ENCODE results near the gene ARHGAP26. TPM values are rescaled to one million over a fixed set of nuclear protein-coding genes. Genes with fewer than 3 reads are reported as not detected.

Gene ARHGAP26
- total RNA-seq, 1 donor from 2014 or later = 15.1 TPM

DNA sequence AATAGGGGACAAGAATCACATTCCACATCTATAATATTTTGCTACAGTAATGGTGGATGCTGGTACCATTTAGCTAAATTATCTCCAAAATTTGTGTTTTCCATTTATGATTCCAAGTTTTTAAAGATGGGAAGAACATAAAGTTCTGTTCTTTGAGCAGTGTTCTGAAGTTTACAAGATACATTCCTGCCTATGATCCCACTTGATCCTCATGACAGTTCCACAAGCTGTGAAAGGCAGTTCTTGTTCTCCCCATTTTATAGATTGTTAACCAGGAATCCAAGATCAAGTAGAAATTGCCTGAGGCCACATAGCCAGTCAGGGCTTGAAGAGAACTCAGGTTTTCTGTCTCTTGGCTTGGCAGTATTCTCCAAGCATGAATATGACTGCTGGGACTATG lies 376.0 kb downstream of the ARHGAP26 start:
- Mint-ChIP-seq H3K36me3 (ENCODE audit: low read depth) (peaks cover 31% of the 10 kb centered on the region), H3K4me1 (ENCODE audit: low read depth) (peaks cover 5% of the 10 kb centered on the region), H3K4me3 (ENCODE audit: low read depth) (no peak overlapping the region), H3K27ac (no peak overlapping the region), H3K9me3 (no peaks in the 10 kb centered on the region), H3K27me3 (ENCODE audit: low read depth) (no peaks in the 10 kb centered on the region)
- intact Hi-C loops (cut with micrococcal nuclease) = no loop called here
- no peak for DNase-seq (ENCODE audit: low spot score)

GRCh38 chr5:143147383-143147782 lies 377.2 kb downstream of the ARHGAP26 start:
- no peaks in the 10 kb centered on the region for H3K27me3 Mint-ChIP-seq (ENCODE audit: low read depth)
- no peaks in the 10 kb centered on the region for H3K9me3 Mint-ChIP-seq
- H3K36me3 Mint-ChIP-seq (ENCODE audit: low read depth) = peaks cover 38% of the 10 kb centered on the region
- H3K4me3 Mint-ChIP-seq (ENCODE audit: low read depth) = no peak overlapping the region
- no peak overlapping the region for H3K27ac Mint-ChIP-seq
- intact Hi-C loops (cut with micrococcal nuclease) = no loop called here
- H3K4me1 Mint-ChIP-seq (ENCODE audit: low read depth) = peaks cover 5% of the 10 kb centered on the region
- no peak for DNase-seq (ENCODE audit: low spot score)

DNA sequence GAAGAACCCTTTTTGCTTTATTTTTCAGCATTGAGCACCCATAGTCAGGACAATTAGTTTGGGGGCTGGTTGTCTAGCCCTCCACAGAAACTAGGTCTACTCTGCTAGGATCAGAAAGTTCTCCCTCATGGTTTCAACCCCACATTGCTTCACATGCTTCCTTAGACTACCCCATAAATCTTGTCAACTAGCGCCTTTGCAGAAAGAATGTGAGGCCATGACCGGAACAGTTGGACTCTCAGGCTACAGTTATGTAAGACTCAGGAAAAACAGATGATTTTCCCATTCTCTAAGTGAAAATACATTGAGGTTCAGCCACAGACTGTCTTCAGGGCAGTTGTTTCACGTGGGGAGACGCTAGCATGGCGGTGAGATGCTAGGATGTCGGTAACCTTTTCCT lies 377.7 kb downstream of the ARHGAP26 start:
- Mint-ChIP-seq H3K9me3 (no peaks in the 10 kb centered on the region), H3K4me1 (ENCODE audit: low read depth) (peaks cover 8% of the 10 kb centered on the region), H3K4me3 (ENCODE audit: low read depth) (no peak overlapping the region), H3K27ac (no peak overlapping the region), H3K36me3 (ENCODE audit: low read depth) (peaks cover 41% of the 10 kb centered on the region), H3K27me3 (ENCODE audit: low read depth) (no peaks in the 10 kb centered on the region)
- intact Hi-C loops (cut with micrococcal nuclease) = no loop called here
- DNase-seq (ENCODE audit: low spot score) = no peak

DNA sequence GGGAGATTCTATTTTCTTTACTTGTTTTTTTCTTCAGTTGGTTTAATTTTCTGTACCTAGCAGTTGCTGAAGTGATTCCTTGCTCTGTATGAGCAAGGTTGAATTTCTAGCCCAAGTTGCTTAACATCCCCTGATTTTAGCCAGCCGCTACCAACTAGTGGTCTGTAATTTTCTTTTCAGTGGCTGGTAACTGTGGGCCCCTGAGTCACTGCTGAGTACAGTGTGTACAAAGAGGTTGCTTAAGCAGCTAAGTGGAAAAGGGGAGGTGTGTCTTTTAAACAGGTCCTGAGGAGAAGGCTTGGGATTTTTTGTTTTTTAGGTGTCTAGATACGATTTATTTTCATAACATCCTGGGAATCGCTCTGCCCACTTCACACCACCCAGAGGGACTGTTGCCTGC lies 378.6 kb downstream of the ARHGAP26 start:
- H3K4me1 Mint-ChIP-seq (ENCODE audit: low read depth) = peaks cover 13% of the 10 kb centered on the region
- DNase-seq (ENCODE audit: low spot score) = no peak
- intact Hi-C loops (cut with micrococcal nuclease) = no loop called here
- H3K36me3 Mint-ChIP-seq (ENCODE audit: low read depth) = peaks cover 42% of the 10 kb centered on the region
- no peaks in the 10 kb centered on the region for H3K9me3 Mint-ChIP-seq
- H3K27me3 Mint-ChIP-seq (ENCODE audit: low read depth) = no peaks in the 10 kb centered on the region
- H3K4me3 Mint-ChIP-seq (ENCODE audit: low read depth) = no peak overlapping the region
- no peak overlapping the region for H3K27ac Mint-ChIP-seq

DNA sequence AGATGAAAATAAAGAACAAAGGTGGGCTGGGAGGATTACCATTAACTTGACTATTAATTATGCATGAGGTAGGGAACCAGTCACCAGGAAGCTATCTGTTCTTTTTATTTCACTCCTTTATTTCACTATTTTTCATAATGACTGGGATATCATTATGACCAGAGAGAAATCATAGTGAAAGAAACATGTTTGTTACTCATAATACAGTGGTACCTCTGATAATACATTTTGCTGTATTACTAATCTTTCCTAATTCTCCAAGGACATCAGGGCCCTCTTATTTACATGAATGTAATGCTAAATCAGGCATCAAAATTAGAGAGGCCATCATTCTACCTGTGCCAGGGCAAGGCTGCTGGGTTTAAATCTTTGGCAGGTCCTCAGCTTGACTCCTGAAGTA lies 379.6 kb downstream of the ARHGAP26 start:
- H3K4me3 Mint-ChIP-seq (ENCODE audit: low read depth) = no peak overlapping the region
- no peaks in the 10 kb centered on the region for H3K27me3 Mint-ChIP-seq (ENCODE audit: low read depth)
- no peak for DNase-seq (ENCODE audit: low spot score)
- intact Hi-C loops (cut with micrococcal nuclease) = no loop called here
- H3K36me3 Mint-ChIP-seq (ENCODE audit: low read depth) = peaks cover 42% of the 10 kb centered on the region
- no peaks in the 10 kb centered on the region for H3K9me3 Mint-ChIP-seq
- no peak overlapping the region for H3K27ac Mint-ChIP-seq
- peaks cover 13% of the 10 kb centered on the region for H3K4me1 Mint-ChIP-seq (ENCODE audit: low read depth)

DNA sequence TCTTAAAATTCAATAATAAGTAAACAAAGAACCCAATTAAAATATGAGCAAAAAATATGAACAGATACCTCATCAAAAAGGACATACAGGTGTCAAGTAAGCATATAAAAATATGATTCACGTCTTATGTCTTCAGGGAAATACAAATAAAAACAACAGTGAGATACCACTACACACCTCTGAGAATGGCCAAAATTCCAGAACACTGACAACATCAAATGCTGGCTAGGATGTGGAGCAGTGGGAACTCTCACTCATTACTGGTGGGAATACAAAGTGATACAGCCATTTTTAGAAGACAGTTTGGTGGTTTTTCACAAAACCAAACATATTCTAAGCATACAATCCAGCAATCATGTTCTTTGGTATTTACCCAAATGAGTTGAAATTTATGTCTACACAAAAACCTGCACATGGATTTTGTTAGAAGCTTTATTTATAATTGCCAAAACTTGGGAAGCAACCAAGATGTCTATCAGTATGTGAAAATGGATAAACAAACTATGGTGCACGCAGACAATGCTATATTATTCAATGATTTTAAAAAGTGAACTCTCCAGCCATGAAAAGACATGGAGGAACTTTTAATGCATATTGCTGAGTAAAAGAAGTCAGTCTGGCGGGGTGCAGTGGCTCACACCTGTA lies 381.0 kb downstream of the ARHGAP26 start:
- H3K9me3 Mint-ChIP-seq = no peaks in the 10 kb centered on the region
- no peak for DNase-seq (ENCODE audit: low spot score)

GRCh38 chr5:143152445-143152844 lies 382.3 kb downstream of the ARHGAP26 start:
- no peaks in the 10 kb centered on the region for H3K27me3 Mint-ChIP-seq (ENCODE audit: low read depth)
- H3K27ac Mint-ChIP-seq = no peak overlapping the region
- intact Hi-C loops (cut with micrococcal nuclease) = no loop called here
- peaks cover 8% of the 10 kb centered on the region for H3K4me1 Mint-ChIP-seq (ENCODE audit: low read depth)
- no peak overlapping the region for H3K4me3 Mint-ChIP-seq (ENCODE audit: low read depth)
- DNase-seq (ENCODE audit: low spot score) = no peak
- H3K9me3 Mint-ChIP-seq = no peaks in the 10 kb centered on the region
- H3K36me3 Mint-ChIP-seq (ENCODE audit: low read depth) = peaks cover 37% of the 10 kb centered on the region

More for the DNA sequence above, 381.0 kb downstream of the ARHGAP26 start:
- intact Hi-C loops (cut with micrococcal nuclease) = no loop called here
- H3K36me3 Mint-ChIP-seq (ENCODE audit: low read depth) = peaks cover 42% of the 10 kb centered on the region
- no peak overlapping the region for H3K4me3 Mint-ChIP-seq (ENCODE audit: low read depth)
- H3K4me1 Mint-ChIP-seq (ENCODE audit: low read depth) = peaks cover 8% of the 10 kb centered on the region
- no peaks in the 10 kb centered on the region for H3K27me3 Mint-ChIP-seq (ENCODE audit: low read depth)
- H3K27ac Mint-ChIP-seq = no peak overlapping the region

DNA sequence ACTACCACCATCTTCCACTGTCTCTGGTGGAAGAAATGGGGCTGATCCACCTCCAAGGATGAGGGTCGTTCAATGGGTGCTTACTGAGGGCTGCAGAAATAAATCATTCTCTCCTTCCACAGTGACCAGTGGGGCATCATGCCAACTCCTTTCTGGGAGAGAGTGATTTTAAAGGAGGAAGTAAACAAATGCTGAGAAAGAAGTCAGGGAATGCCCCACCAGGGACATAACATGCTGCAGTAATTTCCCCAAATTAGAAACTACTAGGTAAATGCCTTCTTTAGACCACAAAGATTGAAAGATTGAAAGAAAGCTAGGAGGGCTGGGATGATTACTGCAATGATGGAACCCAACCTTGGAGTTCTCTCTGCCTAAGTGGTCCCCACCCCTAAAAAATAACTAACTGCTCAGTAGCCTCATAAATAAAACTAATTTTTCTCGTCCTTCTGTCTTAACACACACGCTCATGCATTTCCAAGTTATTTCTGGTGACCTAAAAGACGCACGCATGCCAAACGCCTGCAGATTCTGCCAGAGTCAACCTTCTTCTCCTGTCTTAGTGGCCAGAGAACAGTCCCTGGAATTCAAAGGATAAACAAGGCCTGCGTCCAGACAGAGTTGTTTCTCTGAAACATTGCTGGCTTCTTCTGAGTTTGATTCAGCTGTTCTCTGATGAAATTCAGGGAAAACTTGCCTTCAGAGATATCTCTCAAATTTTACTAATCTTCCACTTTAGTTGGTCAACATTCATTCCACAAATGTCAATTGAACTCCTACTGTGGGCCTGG lies 383.3 kb downstream of the ARHGAP26 start:
- H3K4me1 Mint-ChIP-seq (ENCODE audit: low read depth) = peaks cover 8% of the 10 kb centered on the region
- no peaks in the 10 kb centered on the region for H3K27me3 Mint-ChIP-seq (ENCODE audit: low read depth)
- H3K9me3 Mint-ChIP-seq = no peaks in the 10 kb centered on the region
- H3K27ac Mint-ChIP-seq = no peak overlapping the region
- intact Hi-C loops (cut with micrococcal nuclease) = no loop called here
- H3K36me3 Mint-ChIP-seq (ENCODE audit: low read depth) = peaks cover 26% of the 10 kb centered on the region
- no peak for DNase-seq (ENCODE audit: low spot score)
- H3K4me3 Mint-ChIP-seq (ENCODE audit: low read depth) = no peak overlapping the region

DNA sequence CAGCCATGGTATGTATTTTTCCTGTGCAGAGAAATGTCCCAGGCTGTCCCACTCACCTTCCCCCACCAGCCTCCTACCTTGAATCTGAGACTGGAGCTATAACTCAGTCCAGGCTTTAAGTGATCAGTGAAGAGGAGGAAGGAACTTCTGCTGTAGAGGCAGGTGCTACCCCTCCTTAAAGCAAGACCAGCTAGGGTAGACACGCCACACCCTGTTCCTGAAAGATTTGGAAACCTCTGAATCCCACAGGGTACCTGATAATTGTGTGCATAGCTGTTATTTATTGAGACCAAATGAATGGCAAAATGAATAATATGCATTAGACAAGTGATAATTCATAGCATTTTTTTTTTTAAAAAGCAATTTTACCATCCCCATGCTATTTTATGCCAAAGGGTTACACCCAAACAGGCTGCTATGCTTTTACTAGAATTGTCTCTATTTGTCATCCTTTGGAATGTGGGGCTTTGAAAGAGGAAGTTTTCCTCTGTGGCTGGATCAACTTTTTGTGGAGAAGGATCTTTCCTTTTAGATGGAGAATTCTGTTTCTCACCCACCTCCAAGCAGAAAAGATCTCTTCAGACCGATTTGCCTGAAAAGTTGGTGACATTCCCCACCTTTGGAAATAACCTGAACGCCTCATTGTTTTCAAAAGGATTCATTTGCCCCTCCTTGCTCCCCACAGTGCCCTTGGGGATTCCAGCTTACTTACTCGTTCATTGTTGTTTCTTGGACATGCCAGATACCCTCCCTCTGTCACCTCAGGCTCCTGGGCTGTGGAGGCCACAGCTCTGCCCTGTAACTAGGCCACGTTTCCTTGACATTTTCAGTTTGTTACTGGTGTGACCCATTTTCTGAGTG lies 384.6 kb downstream of the ARHGAP26 start:
- peaks cover 8% of the 10 kb centered on the region for H3K4me1 Mint-ChIP-seq (ENCODE audit: low read depth)
- peaks cover 20% of the 10 kb centered on the region for H3K36me3 Mint-ChIP-seq (ENCODE audit: low read depth)
- no peak for DNase-seq (ENCODE audit: low spot score)
- no peaks in the 10 kb centered on the region for H3K27me3 Mint-ChIP-seq (ENCODE audit: low read depth)
- intact Hi-C loops (cut with micrococcal nuclease) = no loop called here
- no peaks in the 10 kb centered on the region for H3K9me3 Mint-ChIP-seq
- no peak overlapping the region for H3K27ac Mint-ChIP-seq
- no peak overlapping the region for H3K4me3 Mint-ChIP-seq (ENCODE audit: low read depth)

- Mint-ChIP-seq H3K4me3 (ENCODE audit: low read depth) (no peak overlapping the region), H3K27me3 (ENCODE audit: low read depth) (no peaks in the 10 kb centered on the region), H3K9me3 (no peaks in the 10 kb centered on the region), H3K4me1 (ENCODE audit: low read depth) (peaks cover 8% of the 10 kb centered on the region), H3K36me3 (ENCODE audit: low read depth) (peaks cover 16% of the 10 kb centered on the region), H3K27ac (no peak overlapping the region)
- intact Hi-C loops (cut with micrococcal nuclease) = no loop called here
- DNase-seq (ENCODE audit: low spot score) = no peak
These were observed 385.3 kb downstream of the ARHGAP26 start for GRCh38 chr5:143155455-143155854.

DNA sequence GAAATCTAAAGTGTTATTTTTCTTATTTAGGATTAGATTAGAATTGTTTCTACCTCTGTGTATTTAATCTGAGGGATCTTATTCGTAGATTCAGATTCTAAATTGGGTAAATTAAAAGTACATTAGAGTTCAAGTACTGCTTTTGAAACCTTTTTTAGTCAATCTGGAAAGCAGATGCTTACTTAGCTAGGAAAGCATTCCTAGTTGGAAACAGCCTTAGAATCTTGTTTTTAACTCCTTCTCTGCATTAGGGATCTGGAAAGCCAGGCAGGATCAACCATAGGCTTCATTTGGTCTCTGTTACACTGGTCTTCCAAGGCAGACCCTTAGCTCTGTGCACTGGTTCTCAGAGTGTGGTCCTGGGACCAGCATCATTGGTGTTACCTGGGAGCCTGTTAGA lies 385.9 kb downstream of the ARHGAP26 start:
- no peak for DNase-seq (ENCODE audit: low spot score)
- intact Hi-C loops (cut with micrococcal nuclease) = no loop called here
- peaks cover 11% of the 10 kb centered on the region for H3K36me3 Mint-ChIP-seq (ENCODE audit: low read depth)

GRCh38 chr5:143156572-143156971 lies 386.4 kb downstream of the ARHGAP26 start:
- Mint-ChIP-seq H3K36me3 (ENCODE audit: low read depth) (peaks cover 13% of the 10 kb centered on the region), H3K27ac (no peak overlapping the region), H3K4me1 (ENCODE audit: low read depth) (peaks cover 11% of the 10 kb centered on the region), H3K4me3 (ENCODE audit: low read depth) (no peak overlapping the region), H3K27me3 (ENCODE audit: low read depth) (no peaks in the 10 kb centered on the region), H3K9me3 (no peaks in the 10 kb centered on the region)
- intact Hi-C loops (cut with micrococcal nuclease) = no loop called here
- DNase-seq (ENCODE audit: low spot score) = no peak

More for the DNA sequence above, 385.9 kb downstream of the ARHGAP26 start:
- no peaks in the 10 kb centered on the region for H3K9me3 Mint-ChIP-seq
- H3K4me3 Mint-ChIP-seq (ENCODE audit: low read depth) = no peak overlapping the region
- H3K27me3 Mint-ChIP-seq (ENCODE audit: low read depth) = no peaks in the 10 kb centered on the region
- peaks cover 8% of the 10 kb centered on the region for H3K4me1 Mint-ChIP-seq (ENCODE audit: low read depth)
- no peak overlapping the region for H3K27ac Mint-ChIP-seq

DNA sequence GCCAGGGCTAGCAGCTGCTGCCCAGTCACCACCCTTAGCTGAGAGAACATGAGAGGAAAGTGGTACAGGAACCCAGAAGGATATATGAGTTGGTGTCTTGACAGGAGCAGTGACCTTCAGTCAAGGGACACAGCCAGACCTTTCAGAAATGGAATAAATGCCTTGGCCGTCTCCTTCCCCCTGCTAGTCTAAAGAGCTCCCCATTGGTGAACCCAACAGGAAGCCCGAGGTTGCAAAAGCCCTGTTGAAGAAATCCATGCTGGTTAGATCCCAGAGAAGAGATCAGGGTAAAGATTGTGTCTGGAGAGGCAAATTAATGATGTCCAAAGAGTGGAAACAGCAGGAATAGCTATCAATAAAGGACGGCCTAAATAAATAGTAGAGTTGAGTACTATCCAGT lies 388.9 kb downstream of the ARHGAP26 start:
- no peaks in the 10 kb centered on the region for H3K9me3 Mint-ChIP-seq
- H3K4me3 Mint-ChIP-seq (ENCODE audit: low read depth) = no peak overlapping the region
- H3K4me1 Mint-ChIP-seq (ENCODE audit: low read depth) = peaks cover 3% of the 10 kb centered on the region
- no peak overlapping the region for H3K27ac Mint-ChIP-seq
- peaks cover 19% of the 10 kb centered on the region for H3K36me3 Mint-ChIP-seq (ENCODE audit: low read depth)
- H3K27me3 Mint-ChIP-seq (ENCODE audit: low read depth) = no peaks in the 10 kb centered on the region
- DNase-seq (ENCODE audit: low spot score) = no peak
- intact Hi-C loops (cut with micrococcal nuclease) = no loop called here

Data from activated T-helper 2 cell treated with anti-CD3 and anti-CD28 coated beads, Interferon-gamma antibody, Interleukin-2, Interleukin-4, amounts not matched to agents 10 μg/mL and 5 μg/mL and 100 μg/mL, durations not matched to agents 14 hours and 24 hours and 36 hours (primary cell).